Activated CD8-positive, alpha-beta memory T cell treated with anti-CD3 and anti-CD28 coated beads for 4 hours (primary cell): ENCODE results near the gene MIEF1.

Source experiments
- DNase-seq, 2 donors: peaks; one replicate each; pipeline ENCODE4 v3.0.0-alpha.2; 2020; ENCODE audit warnings: low read depth in 2 of 2

Gene MIEF1

GRCh38 chr22:39470451-39471291 lies 31.4 kb upstream of the MIEF1 start:
- DNase-seq: no peak

- DNase-seq: no peak
Measured at GRCh38 chr22:39471381-39472141, 30.5 kb upstream of the MIEF1 start.

- no peak for DNase-seq
Measured at GRCh38 chr22:39472570-39473556, 29.2 kb upstream of the MIEF1 start.

GRCh38 chr22:39473851-39474250 lies 28.2 kb upstream of the MIEF1 start:
- DNase-seq: no peak

DNA sequence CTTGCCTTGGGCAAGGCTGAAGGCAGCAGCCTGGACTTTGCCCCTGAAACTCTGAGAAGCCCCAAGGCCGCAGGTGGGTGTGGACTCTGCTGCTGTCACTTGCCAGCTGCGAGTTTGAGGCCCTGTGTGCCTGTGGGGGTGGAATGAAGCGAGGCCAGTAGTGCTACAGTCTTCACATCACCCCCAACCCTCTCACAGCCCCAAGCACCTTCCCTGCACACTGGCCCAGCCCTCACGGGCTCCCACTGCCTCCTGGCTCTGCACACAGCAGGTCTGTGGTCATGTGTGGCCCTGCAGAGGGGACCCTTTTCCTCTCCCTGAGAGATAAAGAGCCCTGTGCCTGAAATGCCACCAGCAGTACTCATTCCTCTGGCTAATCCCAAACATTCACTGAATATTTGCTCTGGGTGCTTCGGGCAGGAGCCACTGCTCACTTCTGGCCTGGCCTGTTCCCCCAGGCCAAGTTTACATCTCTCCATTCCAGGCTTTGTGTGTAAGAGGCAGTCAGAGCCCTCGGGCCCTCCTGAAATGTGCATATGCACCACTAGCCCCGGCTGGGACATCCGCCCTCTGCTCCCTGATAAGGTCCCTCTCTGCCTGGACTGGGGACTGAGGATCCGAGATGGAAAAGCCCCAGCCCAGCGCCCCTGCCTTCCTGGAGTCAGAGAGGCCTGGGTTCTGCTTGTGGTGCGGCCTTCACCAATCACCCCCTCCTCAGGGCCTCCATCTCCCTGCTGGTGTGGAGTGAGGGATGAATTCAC lies 27.6 kb upstream of the MIEF1 start:
- no peak for DNase-seq

DNA sequence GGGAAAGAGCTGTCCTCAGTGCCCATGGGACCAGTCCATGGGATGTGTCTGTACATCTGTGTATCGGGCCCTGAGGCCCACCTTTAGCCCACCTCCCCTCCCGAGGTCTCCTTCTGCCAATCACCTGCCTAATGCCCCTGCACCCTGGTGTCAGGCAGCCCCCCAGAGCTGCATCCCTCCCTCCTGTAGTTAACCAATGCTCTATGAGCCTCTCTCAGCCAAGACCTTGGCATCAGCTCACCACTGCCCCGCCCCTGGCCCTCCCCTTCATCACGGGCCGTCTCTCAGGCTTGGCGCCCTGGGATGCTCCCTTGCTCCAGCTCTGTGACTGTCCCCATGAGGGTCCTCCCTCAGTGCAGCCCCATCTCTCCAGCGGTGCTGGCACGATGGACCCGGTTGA lies 26.8 kb upstream of the MIEF1 start:
- DNase-seq: no peak

GRCh38 chr22:39475902-39476301 lies 26.2 kb upstream of the MIEF1 start:
- DNase-seq: no peak

- no peak for DNase-seq
Measured at GRCh38 chr22:39476664-39477063, 25.4 kb upstream of the MIEF1 start.

- no peak for DNase-seq
Measured at GRCh38 chr22:39477542-39477941, 24.5 kb upstream of the MIEF1 start.

- DNase-seq: no peak
Measured at GRCh38 chr22:39478441-39478850, 23.6 kb upstream of the MIEF1 start.

GRCh38 chr22:39479254-39479653 lies 22.8 kb upstream of the MIEF1 start:
- no peak for DNase-seq

DNA sequence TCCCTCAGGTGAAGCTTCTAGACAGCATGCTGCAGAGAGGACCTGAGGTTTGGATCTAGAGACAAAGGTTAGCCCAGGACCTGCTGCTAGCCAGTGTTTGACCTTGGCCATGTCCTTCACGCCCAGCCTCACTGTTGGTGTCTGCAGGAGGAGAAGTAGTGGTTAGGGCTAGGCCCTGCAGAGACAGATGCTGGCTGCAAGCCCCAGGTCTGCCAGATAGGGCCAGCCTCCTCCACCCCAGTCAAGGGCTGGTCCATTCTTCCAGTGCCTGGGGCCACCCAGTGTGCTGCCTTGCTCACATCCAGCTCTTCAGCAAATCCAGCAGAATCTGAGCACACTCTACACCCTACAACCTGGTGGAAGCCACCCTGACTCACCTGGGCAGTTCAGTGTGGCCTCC lies 21.5 kb upstream of the MIEF1 start:
- DNase-seq: no peak

DNA sequence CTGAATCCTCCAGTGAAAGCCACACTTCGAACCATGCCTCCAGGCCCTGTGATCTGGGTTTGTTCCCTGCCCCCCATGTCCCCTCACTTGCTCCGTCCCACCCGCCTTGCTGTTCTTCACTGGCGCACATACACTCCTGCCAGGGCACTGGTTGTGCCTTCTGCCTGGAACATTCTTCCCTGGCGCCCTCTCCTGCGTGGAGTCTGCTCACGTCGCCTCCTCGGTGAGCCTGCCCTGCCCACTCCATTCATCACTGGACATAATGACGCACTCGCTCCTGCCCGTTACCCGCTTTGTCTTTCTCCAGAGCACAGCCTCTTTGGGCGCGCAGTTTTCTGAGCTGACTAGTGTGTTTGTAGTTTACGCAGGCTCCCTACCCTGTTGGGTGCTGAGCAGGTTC lies 21.0 kb upstream of the MIEF1 start:
- no peak for DNase-seq

DNA sequence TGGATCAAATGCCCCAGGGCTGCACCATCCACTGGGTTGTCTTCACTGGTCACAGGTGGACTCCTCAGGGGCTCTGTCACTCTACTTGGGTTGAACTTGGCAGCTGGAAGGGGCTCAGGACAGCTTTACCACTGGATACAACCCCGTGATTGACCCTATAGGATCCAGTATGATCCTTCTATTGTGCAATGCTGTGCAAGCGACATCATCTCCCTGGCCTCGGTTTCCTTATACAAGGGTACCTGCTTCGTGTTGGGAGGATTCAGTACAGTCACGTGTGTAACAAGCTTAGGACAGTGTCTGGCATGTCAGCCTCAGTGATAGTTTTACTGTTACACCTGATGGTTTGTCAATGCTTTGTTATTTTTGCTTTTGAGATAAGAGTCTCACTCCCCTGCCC lies 20.5 kb upstream of the MIEF1 start:
- DNase-seq: no peak

GRCh38 chr22:39482768-39483167 lies 19.3 kb upstream of the MIEF1 start:
- DNase-seq: no peak

GRCh38 chr22:39486951-39487825 lies 14.9 kb upstream of the MIEF1 start:
- DNase-seq: no peak

- DNase-seq: no peak
Measured at GRCh38 chr22:39487826-39488520, 14.1 kb upstream of the MIEF1 start.

DNA sequence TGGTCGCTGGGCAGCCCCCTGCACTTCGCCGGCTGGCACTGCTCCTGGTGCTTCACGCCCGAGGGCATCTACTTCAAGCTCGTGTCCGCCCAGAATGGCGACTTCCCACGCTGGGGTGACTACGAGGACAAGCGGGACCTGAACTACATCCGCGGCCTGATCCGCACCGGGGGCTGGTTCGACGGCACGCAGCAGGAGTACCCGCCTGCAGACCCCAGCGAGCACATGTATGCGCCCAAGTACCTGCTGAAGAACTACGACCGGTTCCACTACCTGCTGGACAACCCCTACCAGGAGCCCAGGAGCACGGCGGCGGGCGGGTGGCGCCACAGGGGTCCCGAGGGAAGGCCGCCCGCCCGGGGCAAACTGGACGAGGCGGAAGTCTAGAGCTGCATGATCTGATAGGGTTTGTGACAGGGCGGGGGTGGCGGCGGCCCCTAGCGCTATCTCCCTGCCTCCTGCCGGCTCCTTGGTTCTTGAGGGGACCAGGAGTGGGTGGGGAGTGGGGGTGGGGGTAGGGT lies 13.5 kb upstream of the MIEF1 start:
- no peak for DNase-seq
